HG03457 (cell line): ENCODE results near the gene ASB11.
"Not testable (repeated sequence)": the region's sequence is repeated elsewhere in the genome, so short reads cannot be mapped to it uniquely, and the experiment has no call there.

Experiments used
- ATAC-seq: cut with Tn5 transposase; IDR thresholded peaks from one replicate; pipeline ENCODE4 v1.9.1; 2021; ENCODE audit warnings: moderate number of reproducible peaks; ENCODE audit not compliant: unreplicated experiment

Gene ASB11

GRCh38 chrX:15310117-15310516 is 5.3 kb downstream of the ASB11 start:
- ATAC-seq, result no peak

DNA sequence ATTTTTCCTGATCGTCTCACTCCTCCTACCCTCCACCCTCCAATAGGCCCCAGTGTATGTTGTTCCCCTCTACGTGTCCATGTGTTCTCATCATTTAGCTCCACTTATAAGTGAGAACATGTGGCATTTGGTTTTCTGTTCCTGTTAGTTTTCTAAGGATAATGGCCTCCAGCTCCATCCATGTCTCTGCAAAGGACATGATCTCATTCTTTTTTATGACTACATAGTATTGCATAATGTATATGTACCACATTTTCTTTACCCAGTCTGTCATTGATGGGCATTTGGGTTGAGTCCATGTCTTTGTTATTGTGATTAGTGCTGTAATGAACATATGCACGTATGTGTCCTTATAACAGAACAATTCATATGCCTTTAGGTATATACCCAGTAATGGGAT is 9.5 kb downstream of the ASB11 start:
- not testable (repeated sequence) for ATAC-seq

DNA sequence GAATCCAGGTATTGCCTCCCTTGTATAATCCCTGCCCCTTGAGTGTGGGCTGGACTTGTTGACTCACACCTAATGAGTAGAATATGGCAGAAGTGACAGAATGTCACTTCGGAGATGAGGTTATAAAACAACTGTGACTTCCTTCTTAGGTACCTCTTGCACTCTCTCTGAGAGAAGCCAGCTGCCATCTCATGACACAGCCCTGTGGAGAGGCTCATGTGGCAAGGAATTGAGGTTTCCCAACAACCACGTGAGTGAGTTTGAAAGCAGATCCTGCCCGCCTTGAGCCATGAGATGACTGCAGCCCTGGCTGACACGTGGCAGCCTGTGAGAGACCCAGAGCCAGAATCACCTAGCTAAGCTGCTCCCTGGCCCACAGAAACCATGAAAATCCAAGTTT is 13.5 kb downstream of the ASB11 start:
- no peak for ATAC-seq

GRCh38 chrX:15299941-15300851 is 15.2 kb downstream of the ASB11 start:
- no peak for ATAC-seq

DNA sequence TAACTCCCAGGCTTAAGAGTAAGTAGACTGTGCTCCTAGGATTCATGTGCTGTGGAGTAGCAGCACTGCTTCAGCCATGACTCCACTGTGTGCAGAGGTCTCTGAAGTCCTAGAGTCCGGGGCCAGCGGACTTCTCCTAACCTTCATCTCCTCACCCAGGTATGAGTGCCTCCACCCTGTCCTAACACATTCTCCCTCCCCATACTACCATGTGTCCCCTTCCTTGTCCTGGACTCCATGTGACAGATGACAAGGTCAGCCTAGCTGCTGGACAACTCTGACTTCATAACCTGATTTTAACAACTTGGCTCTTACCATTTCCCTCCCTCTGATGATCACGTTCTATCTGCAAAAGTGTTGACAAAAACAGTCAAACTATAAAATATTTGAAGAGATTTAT is 16.7 kb downstream of the ASB11 start:
- no peak for ATAC-seq

GRCh38 chrX:15298201-15298600 is 17.2 kb downstream of the ASB11 start:
- ATAC-seq, result no peak

- ATAC-seq, result no peak
Observed at GRCh38 chrX:15293451-15293850, 22.0 kb downstream of the ASB11 start.

DNA sequence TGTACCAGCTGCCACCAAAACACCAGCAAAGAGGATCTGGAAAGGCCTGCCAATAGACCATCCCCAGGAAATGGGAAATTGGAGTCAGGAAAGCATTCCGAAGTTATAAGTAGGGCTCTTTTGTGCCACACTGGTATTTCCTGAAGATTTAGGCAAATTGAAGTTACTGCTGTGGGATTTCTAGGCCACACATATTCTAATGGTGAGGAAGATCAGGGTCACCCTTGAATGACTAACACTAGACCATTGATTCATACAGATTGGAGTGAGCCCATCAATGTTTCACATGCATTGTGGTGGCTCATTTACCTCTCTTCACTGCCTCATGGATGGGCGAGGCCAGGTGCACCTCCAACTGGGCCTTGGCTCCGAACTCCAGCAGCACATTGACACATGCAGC is 22.6 kb downstream of the ASB11 start:
- no peak for ATAC-seq

DNA sequence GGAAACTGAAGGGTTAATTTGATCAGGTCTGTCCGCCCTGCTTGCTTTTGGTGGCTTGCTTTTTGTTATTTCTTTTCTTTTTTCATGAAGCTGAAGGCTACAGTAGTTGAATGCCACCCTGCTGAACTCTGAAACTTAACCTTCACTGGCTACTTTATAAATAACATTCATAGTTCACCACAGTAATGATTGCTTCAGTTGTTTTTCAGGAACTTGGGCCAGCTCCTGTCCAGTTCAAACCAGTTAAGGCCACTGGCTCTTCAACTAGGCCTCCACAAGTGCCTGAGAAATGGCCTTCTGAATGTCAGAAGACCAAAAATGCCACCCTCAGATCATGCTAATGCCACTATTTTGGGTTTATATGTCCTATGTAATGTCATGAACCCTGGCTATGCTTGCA is 37.8 kb downstream of the ASB11 start:
- no peak for ATAC-seq

DNA sequence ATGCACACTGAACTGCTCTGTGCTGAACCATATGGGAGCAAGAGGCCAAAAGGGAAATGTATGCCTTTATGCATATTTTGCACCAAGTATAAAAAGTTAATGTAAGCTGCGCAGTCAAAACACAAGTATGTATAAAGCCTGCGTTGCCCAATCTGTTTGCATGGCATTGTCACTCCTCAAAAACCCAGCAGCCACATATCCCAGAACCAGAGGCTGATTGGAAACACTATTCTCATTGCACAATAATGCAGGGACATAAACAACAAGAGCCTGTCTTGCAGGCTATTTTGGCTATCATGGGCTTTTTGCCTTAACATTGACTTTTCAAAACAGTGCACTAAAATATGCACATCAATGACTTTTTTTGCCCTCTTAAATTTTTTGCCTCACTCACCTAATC is 40.5 kb downstream of the ASB11 start:
- no peak for ATAC-seq

DNA sequence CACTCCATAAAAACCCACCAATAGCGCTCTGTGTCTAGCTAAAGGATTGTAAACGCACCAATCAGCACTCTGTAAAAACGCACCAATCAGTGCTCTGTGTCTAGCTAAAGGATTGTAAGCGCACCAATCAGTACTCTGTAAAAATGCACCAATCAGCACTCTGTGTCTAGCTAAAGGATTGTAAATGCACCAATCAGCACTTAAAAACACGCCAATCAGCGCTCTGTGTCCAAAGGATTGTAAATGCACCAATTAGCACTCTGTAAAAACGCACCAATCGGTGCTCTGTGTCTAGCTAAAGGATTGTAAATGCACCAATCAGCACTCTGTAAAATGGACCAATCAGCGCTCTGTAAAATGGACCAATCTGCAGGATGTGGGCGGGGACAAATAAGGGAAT is 42.2 kb downstream of the ASB11 start:
- not testable (repeated sequence) for ATAC-seq

- no peak for ATAC-seq
Observed at GRCh38 chrX:15271757-15272156, 43.7 kb downstream of the ASB11 start.

DNA sequence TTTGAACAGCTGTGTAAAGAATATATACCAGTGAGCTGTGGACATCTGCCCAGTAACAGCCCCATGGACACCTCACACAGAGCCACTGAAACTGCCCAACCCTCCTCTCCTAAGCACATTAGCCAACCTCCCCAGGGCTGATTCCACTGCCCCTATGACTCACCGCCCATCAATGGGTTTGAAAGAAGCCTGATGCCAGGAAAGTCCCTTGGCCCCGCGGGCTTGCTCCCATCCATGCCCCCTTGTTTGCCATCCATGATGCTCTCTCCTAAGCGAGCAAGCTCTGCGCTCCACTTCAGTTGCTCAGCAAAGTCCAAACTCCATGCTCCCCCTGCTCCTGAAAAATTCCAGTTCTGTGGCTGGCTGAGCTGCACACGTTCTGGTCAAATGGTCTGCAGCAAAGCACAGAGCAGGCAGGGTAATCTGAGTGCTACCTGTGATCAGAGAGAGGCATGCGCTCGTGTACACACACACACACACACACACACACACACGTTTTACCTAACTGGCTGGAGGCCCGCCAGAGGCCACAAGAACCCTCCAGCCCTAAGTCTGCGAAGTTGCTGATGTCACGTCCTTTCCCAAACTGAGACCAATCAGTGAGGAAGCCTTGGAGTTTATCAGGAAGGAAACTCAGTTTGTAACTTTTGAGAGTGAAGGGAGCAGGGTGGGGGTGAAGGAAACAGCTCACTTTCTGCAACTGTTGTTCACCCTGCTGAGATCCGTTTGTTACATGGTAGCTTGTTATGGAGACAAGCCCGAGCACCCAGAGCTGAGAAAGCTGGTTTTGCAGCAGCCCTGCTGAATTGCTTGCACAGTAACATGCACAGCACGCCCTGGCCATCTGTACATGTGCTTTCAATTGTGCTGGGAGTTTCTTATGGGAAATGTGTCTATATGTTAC is 45.6 kb downstream of the ASB11 start, which contains the start of gene ASB9:
ASB9 (minus strand) TSS at position 466 of the 904 bp plus-strand sequence; CDS start at position 257, 209 bp downstream.
- ATAC-seq, result no peak

DNA sequence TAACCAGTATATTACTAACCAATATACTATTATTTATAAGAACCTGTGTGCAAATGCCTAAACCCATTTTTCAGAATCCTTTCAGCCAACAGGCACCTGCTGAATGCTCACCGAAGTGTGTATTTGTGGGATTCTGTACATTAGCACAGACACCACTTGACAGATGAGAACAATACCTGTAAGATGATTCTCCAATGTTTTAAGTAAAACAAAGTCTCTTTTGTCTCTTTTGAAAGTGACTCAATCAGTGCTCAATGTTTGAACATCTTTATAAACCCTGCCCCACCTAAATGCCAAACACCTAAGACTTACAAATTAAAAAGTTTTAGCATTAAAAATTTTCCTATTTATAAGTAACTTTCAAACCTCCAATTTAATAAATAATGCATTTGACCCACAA is 46.3 kb downstream of the ASB11 start:
- ATAC-seq, result no peak

DNA sequence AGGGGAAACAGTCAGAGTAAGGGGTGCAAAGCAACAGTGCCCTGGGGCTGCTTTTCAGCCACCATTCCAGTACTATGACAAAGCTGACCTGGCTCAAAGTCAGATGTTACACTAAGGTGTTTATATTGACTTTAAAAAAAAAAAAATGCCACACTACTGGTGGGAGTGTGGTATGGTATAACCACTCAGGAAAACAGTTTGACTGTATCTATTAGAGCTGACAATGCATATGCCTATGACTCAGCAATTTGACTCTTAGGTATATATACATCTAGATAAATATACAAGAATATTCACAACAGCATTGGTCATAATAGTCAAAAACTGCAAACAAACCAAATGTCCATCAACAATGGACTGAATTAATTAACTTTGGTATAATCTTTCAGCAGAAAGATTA is 60.6 kb downstream of the ASB11 start:
- no peak for ATAC-seq

- ATAC-seq, result no peak
Observed at GRCh38 chrX:15245896-15246295, 69.5 kb downstream of the ASB11 start.

DNA sequence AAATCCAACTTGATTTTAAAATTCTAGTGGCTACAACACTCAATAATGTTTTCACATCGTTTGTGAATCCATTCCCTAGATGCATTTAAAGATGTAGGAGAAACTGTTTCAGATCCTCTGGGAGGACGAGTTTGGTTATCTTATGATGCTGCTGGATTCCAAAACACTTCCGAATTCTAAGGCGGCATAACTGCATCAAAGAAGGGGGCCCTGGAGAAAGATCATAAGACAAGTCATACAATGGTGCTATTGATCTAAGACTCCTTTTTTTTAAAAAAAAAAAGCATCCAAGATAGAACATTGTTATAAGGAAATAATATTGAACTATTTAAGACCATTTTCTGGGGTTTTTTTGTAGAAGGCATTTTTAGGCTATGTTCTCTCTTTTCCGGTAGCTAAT is 71.0 kb downstream of the ASB11 start:
- no peak for ATAC-seq

DNA sequence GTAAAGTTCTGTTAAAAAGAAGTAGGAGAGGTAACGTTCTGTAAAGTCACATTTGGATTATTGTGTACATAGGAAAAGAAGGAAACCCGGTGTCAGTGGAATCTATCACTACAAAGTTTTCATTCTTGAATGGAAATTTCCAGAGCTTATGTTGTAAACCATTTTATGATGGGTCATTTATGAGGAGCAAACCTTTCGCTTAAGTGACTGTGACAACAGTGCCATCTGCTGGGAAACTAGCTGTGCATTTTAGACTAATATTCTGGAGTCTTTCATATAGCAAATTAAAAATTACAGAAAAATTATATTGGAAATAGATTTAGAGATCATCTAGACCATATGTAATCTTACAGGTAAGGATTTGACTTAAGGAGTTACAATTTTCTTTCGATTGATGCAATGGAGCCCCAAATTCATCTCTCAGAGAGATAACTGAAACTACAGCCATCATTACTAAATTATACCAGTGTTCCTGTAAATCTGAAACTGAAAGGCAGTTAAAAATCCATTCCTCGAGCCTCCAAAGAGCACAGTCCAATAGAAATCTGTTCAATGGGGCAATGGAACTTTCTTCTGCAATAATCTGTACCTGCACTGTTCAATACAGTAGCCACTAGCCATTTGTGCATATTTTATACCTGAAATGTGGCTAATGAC is 72.4 kb downstream of the ASB11 start:
- ATAC-seq, result no peak

DNA sequence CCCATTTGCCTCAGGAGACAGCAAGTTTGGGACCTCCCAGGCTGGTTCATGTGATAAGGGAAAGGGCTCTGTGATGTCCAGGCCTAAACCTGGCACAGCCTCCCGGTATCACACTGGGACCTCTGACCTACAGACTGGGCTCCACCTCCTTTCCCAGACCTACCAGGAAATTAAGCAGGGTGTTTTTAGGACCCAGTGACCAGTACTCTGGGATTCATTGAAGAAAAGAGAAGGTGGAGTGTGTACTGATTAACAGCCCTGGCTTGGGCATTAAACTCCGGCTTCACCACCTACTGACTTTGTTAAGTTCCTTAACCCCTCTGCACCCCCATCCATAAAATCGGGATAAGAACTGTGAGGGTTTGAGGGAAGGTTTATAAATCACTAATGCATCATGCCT is 74.1 kb downstream of the ASB11 start:
- ATAC-seq, result no peak

- no peak for ATAC-seq
Observed at GRCh38 chrX:15240414-15240813, 75.0 kb downstream of the ASB11 start.

- ATAC-seq, result no peak
Observed at GRCh38 chrX:15236146-15236545, 79.3 kb downstream of the ASB11 start.
